ENCODE results near the gene CELF2.

GRCh38 chr10:11011436-11011835 is 6.2 kb upstream of the CELF2 start:
- TF ChIP-seq EZH2 (IDR thresholded peaks at IDR 0.05; ENCODE audit: insufficient read depth, poor library complexity, severe bottlenecking) (no peak), EZH2phosphoT487 (IDR thresholded peaks at IDR 0.05; ENCODE audit: insufficient read depth, low read depth) (no peak)

Measured in GM23248 (cell line).